Measurements from ENCODE around the gene PSMC6. TPM values are rescaled to one million over a fixed set of nuclear protein-coding genes. Genes with fewer than 3 reads are reported as not detected.
A peak's percentile ranks its signal among the peaks of the same experiment; 100 is the strongest.
"Not testable (repeated sequence)": the region's sequence is repeated elsewhere in the genome, so short reads cannot be mapped to it uniquely, and the experiment has no call there.

The PSMC6 gene
- total RNA-seq, 1 donor from 2014 or later: 19.3 TPM

- TF ChIP-seq CTCF (IDR thresholded peaks at IDR 0.05): no peak
- Histone ChIP-seq H3K27me3 (no peaks in the 10 kb centered on the region), H3K36me3 (peaks cover 8% of the 10 kb centered on the region in 2 donors), H3K9me3 (no peaks in the 10 kb centered on the region), H3K27ac (peak overlapping the region; percentile 23 to 36), H3K4me1 (peaks cover 0 to 6% of the 10 kb centered on the region in 2 donors), H3K4me3 (no peak overlapping the region)
- DNase-seq (ENCODE audit: low spot score in 2 of 2): no peak
- intact Hi-C loops (cut with DNase I): no loop called here
Measured at GRCh38 chr14:52741865-52742264, 34.9 kb downstream of the PSMC6 start.

GRCh38 chr14:52748647-52749292 lies 41.8 kb downstream of the PSMC6 start:
- no peak for DNase-seq (ENCODE audit: low spot score in 2 of 2)
- Histone ChIP-seq H3K4me3 (no peak overlapping the region), H3K36me3 (peaks cover 44 to 45% of the 10 kb centered on the region in 2 donors), H3K9me3 (no peaks in the 10 kb centered on the region), H3K27ac (no peak overlapping the region), H3K27me3 (no peaks in the 10 kb centered on the region), H3K4me1 (peaks cover 0 to 1% of the 10 kb centered on the region in 2 donors)
- TF ChIP-seq CTCF (IDR thresholded peaks at IDR 0.05): no peak
- intact Hi-C loops (cut with DNase I): no loop called here

GRCh38 chr14:52755607-52756316 lies 48.8 kb downstream of the PSMC6 start:
- H3K4me1 ChIP-seq: no peaks in the 10 kb centered on the region
- no peak for TF ChIP-seq CTCF (IDR thresholded peaks at IDR 0.05)
- H3K4me3 ChIP-seq: no peak overlapping the region
- H3K36me3 ChIP-seq: peaks cover 7 to 37% of the 10 kb centered on the region in 2 donors
- no peak for DNase-seq (ENCODE audit: low spot score in 2 of 2)
- no peak overlapping the region for H3K27ac ChIP-seq
- no peaks in the 10 kb centered on the region for H3K9me3 ChIP-seq
- intact Hi-C loops (cut with DNase I): no loop called here
- H3K27me3 ChIP-seq: no peaks in the 10 kb centered on the region

GRCh38 chr14:52759145-52759544 lies 52.1 kb downstream of the PSMC6 start:
- Histone ChIP-seq H3K4me1 (no peaks in the 10 kb centered on the region), H3K27ac (no peak overlapping the region), H3K36me3 (peaks cover 0 to 23% of the 10 kb centered on the region in 2 donors), H3K27me3 (no peaks in the 10 kb centered on the region), H3K4me3 (no peak overlapping the region), H3K9me3 (no peaks in the 10 kb centered on the region)
- intact Hi-C loops (cut with DNase I): no loop called here
- no peak for TF ChIP-seq CTCF (IDR thresholded peaks at IDR 0.05)
- no peak for DNase-seq (ENCODE audit: low spot score in 2 of 2)

- H3K27me3 ChIP-seq; H3K4me1 ChIP-seq; intact Hi-C loops (cut with DNase I); H3K27ac ChIP-seq; H3K9me3 ChIP-seq; H3K4me3 ChIP-seq; DNase-seq (ENCODE audit: low spot score in 2 of 2): not testable (repeated sequence)
- peaks cover 7 to 36% of the 10 kb centered on the region in 2 donors for H3K36me3 ChIP-seq
Measured at GRCh38 chr14:52762923-52763322, 55.9 kb downstream of the PSMC6 start.

- Histone ChIP-seq H3K9me3 (no peaks in the 10 kb centered on the region), H3K4me3 (no peak overlapping the region), H3K4me1 (no peaks in the 10 kb centered on the region), H3K27me3 (no peaks in the 10 kb centered on the region), H3K27ac (no peak overlapping the region), H3K36me3 (peaks cover 24 to 51% of the 10 kb centered on the region in 2 donors)
- DNase-seq (ENCODE audit: low spot score in 2 of 2): no peak
- no peak for TF ChIP-seq CTCF (IDR thresholded peaks at IDR 0.05)
- intact Hi-C loops (cut with DNase I): no loop called here
Measured at GRCh38 chr14:52767058-52767833, 60.2 kb downstream of the PSMC6 start.
